ENCODE results near the gene UNC13C. TPM values are rescaled to one million over a fixed set of nuclear protein-coding genes. Genes with fewer than 3 reads are reported as not detected.

Gene UNC13C
- polyA plus RNA-seq, 1 of the 3 experiments (the other 2 are of a cell fraction), result not detected

GRCh38 chr15:54608876-54609835 lies 630.9 kb downstream of the UNC13C start:
- H3K27ac ChIP-seq (ENCODE audit: low read depth in 2 of 2, low read length in 1 of 2), result no peak overlapping the region

GRCh38 chr15:54618120-54618519 lies 639.9 kb downstream of the UNC13C start:
- Histone ChIP-seq H4K20me1 (ENCODE audit: insufficient read depth) (no peaks in the 10 kb centered on the region), H3K4me2 (no peak overlapping the region), H3K9ac (no peak overlapping the region), H3K9me2 (no peaks in the 10 kb centered on the region; the same call in 1 of the 2 replicates), H3K27me3 (ENCODE audit: insufficient read depth) (no peaks in the 10 kb centered on the region), H3K36me3 (replicated peaks in 1 of 2; ENCODE audit: control insufficient read depth in 1 of 2, insufficient read depth in 2 of 2, low read length in 1 of 2) (no peaks in the 10 kb centered on the region), H3F3A (replicated peaks; ENCODE audit: insufficient read depth) (no peaks in the 10 kb centered on the region), H3K9me3 (no peaks in the 10 kb centered on the region), H3K79me2 (ENCODE audit: insufficient read depth) (no peaks in the 10 kb centered on the region), H3K4me3 (ENCODE audit: low read depth in 2 of 2, low read length in 1 of 2) (no peak overlapping the region), H3K4me1 (ENCODE audit: control insufficient read depth in 1 of 2, insufficient read depth in 2 of 2, low read depth in 1 of 2, low read length in 1 of 2) (no peaks in the 10 kb centered on the region), H2AFZ (ENCODE audit: low read depth) (no peak overlapping the region), H3K27ac (ENCODE audit: low read depth in 2 of 2, low read length in 1 of 2) (no peak overlapping the region)
- no peak for DNase-seq
- ChIA-PET POLR2A (no interaction called here), CTCF (no interaction called here)
- WGBS (ENCODE audit: low lambda C conversion rate), result 0% methylated on average over 2 of the region's 2 CpGs
- no peak for TF ChIP-seq EZH2phosphoT487 (IDR thresholded peaks at IDR 0.05; ENCODE audit: borderline replicate concordance, low read depth)
- TF ChIP-seq IRF3 (IDR thresholded peaks at IDR 0.05; ENCODE audit: low read depth, low read length), result no peak
- TF ChIP-seq FOSL2 (IDR thresholded peaks at IDR 0.05; ENCODE audit: borderline replicate concordance, low read depth), result no peak
- no peak for TF ChIP-seq REST (IDR thresholded peaks at IDR 0.05; ENCODE audit: low read depth, low read length)
- TF ChIP-seq USF2 (IDR thresholded peaks at IDR 0.05; ENCODE audit: borderline replicate concordance, low read depth, low read length), result no peak
- no peak for TF ChIP-seq MXI1 (IDR thresholded peaks at IDR 0.05; ENCODE audit: low read depth, low read length)
- TF ChIP-seq PBX3 (IDR thresholded peaks at IDR 0.05), result no peak
- TF ChIP-seq FOXM1 (IDR thresholded peaks at IDR 0.05; ENCODE audit: low read depth), result no peak
- TF ChIP-seq YY1 (IDR thresholded peaks at IDR 0.05; ENCODE audit: low read depth), result no peak
- TF ChIP-seq JUND (IDR thresholded peaks at IDR 0.05), result no peak

More at GRCh38 chr15:54608876-54609835, 630.9 kb downstream of the UNC13C start:
- DNase-seq, result no peak
- TF ChIP-seq FOSL2 (IDR thresholded peaks at IDR 0.05; ENCODE audit: borderline replicate concordance, low read depth) (no peak), RXRA (IDR thresholded peaks at IDR 0.05; ENCODE audit: borderline replicate concordance, low read depth) (no peak), SIN3A (IDR thresholded peaks at IDR 0.05; ENCODE audit: borderline replicate concordance, low read depth, low read length) (no peak), YY1 (IDR thresholded peaks at IDR 0.05; ENCODE audit: low read depth) (no peak), POLR2AphosphoS5 (IDR thresholded peaks at IDR 0.05; ENCODE audit: low read depth, low read length) (no peak), RCOR1 (IDR thresholded peaks at IDR 0.05; ENCODE audit: low read length) (no peak), RFX5 (IDR thresholded peaks at IDR 0.05; ENCODE audit: low read length) (no peak), SMC3 (IDR thresholded peaks at IDR 0.05; ENCODE audit: low read depth, low read length) (no peak), EZH2phosphoT487 (IDR thresholded peaks at IDR 0.05; ENCODE audit: borderline replicate concordance, low read depth) (no peak), TEAD4 (IDR thresholded peaks at IDR 0.05; ENCODE audit: borderline replicate concordance, insufficient read depth) (no peak), TAF1 (IDR thresholded peaks at IDR 0.05; ENCODE audit: borderline replicate concordance, low read depth, low read length) (no peak), FOXJ3 (CRISPR knock-in tag; IDR thresholded peaks at IDR 0.05) (no peak), NFIC (IDR thresholded peaks at IDR 0.05; ENCODE audit: borderline replicate concordance) (no peak), PBX3 (IDR thresholded peaks at IDR 0.05) (no peak)
- Histone ChIP-seq H3K4me1 (ENCODE audit: control insufficient read depth in 1 of 2, insufficient read depth in 2 of 2, low read depth in 1 of 2, low read length in 1 of 2) (no peaks in the 10 kb centered on the region), H3K27me3 (ENCODE audit: insufficient read depth) (no peaks in the 10 kb centered on the region), H3K4me2 (no peak overlapping the region), H3F3A (replicated peaks; ENCODE audit: insufficient read depth) (no peaks in the 10 kb centered on the region), H3K9ac (no peak overlapping the region), H4K20me1 (ENCODE audit: insufficient read depth) (no peaks in the 10 kb centered on the region), H3K79me2 (ENCODE audit: insufficient read depth) (no peaks in the 10 kb centered on the region), H3K4me3 (ENCODE audit: low read depth in 2 of 2, low read length in 1 of 2) (no peak overlapping the region), H2AFZ (ENCODE audit: low read depth) (no peak overlapping the region), H3K9me3 (no peaks in the 10 kb centered on the region), H3K9me2 (no peaks in the 10 kb centered on the region), H3K36me3 (replicated peaks in 1 of 2; ENCODE audit: control insufficient read depth in 1 of 2, insufficient read depth in 2 of 2, low read length in 1 of 2) (no peaks in the 10 kb centered on the region)
- ChIA-PET POLR2A (no interaction called here), CTCF (no interaction called here)
- 0% methylated on average over 1 of the region's 1 CpG for WGBS (ENCODE audit: low lambda C conversion rate)
